ENCODE data around the gene AGFG2.

AGFG2 gene

GRCh38 chr7:100510437-100511239 is 28.4 kb upstream of the AGFG2 start:
- no peak for DNase-seq (ENCODE audit: extremely low read depth, low read depth)
- no peak overlapping the region for H3K4me3 ChIP-seq (replicated peaks; ENCODE audit: low read depth, low read length)
- TF ChIP-seq CTCF (IDR thresholded peaks at IDR 0.05; ENCODE audit: low read depth, low read length, missing control alignments) = no peak

- no peak overlapping the region for H3K4me3 ChIP-seq (replicated peaks; ENCODE audit: low read depth, low read length)
- no peak for TF ChIP-seq CTCF (IDR thresholded peaks at IDR 0.05; ENCODE audit: low read depth, low read length, missing control alignments)
- DNase-seq (ENCODE audit: extremely low read depth, low read depth) = no peak
Observed at GRCh38 chr7:100513212-100513810, 25.7 kb upstream of the AGFG2 start.

GRCh38 chr7:100515072-100515532 is 23.9 kb upstream of the AGFG2 start:
- no peak overlapping the region for H3K4me3 ChIP-seq (replicated peaks; ENCODE audit: low read depth, low read length)
- peak; percentile 72 for DNase-seq (ENCODE audit: extremely low read depth, low read depth)
- no peak for TF ChIP-seq CTCF (IDR thresholded peaks at IDR 0.05; ENCODE audit: low read depth, low read length, missing control alignments)

GRCh38 chr7:100516135-100516812 is 22.7 kb upstream of the AGFG2 start:
- DNase-seq (ENCODE audit: extremely low read depth, low read depth) = peak; percentile 94
- TF ChIP-seq CTCF (IDR thresholded peaks at IDR 0.05; ENCODE audit: low read depth, low read length, missing control alignments) = no peak
- H3K4me3 ChIP-seq (replicated peaks; ENCODE audit: low read depth, low read length) = no peak overlapping the region

- H3K4me3 ChIP-seq (replicated peaks; ENCODE audit: low read depth, low read length) = no peak overlapping the region
- TF ChIP-seq CTCF (IDR thresholded peaks at IDR 0.05; ENCODE audit: low read depth, low read length, missing control alignments) = no peak
- DNase-seq (ENCODE audit: extremely low read depth, low read depth) = no peak
Observed at GRCh38 chr7:100517305-100517704, 21.7 kb upstream of the AGFG2 start.

GRCh38 chr7:100519580-100519979 is 19.4 kb upstream of the AGFG2 start:
- no peak for DNase-seq (ENCODE audit: extremely low read depth, low read depth)
- no peak for TF ChIP-seq CTCF (IDR thresholded peaks at IDR 0.05; ENCODE audit: low read depth, low read length, missing control alignments)
- no peak overlapping the region for H3K4me3 ChIP-seq (replicated peaks; ENCODE audit: low read depth, low read length)
